Hepatocyte (in vitro differentiated cells): ENCODE measurements around the gene ATP2C2. TPM values are rescaled to one million over a fixed set of nuclear protein-coding genes. Genes with fewer than 3 reads are reported as not detected.

Experiments
- DNase-seq: peaks from one replicate; pipeline ENCODE4 v3.0.0-alpha.2; 2016; ENCODE audit warnings: low spot score
- H2AFZ ChIP-seq: fragments of 200-600 bp; sonication (generic); 2 replicates; pipeline ENCODE4 v1.6.0; 2016; ENCODE audit warnings: antibody characterized with exemption, mild to moderate bottlenecking
- H3K27ac ChIP-seq: fragments of 200-600 bp; sonication (generic); 2 replicates; pipeline ENCODE4 v1.5.1; 2016; ENCODE audit warnings: mild to moderate bottlenecking
- H3K27me3 ChIP-seq: fragments of 200-600 bp; sonication (generic); 2 replicates; pipeline ENCODE4 v1.6.1; 2016
- H3K36me3 ChIP-seq: fragments of 200-600 bp; sonication (generic); replicated peaks from 2 replicates; pipeline ENCODE4 v1.5.1; 2016; ENCODE audit warnings: low read depth; ENCODE audit not compliant: insufficient read depth
- H3K4me1 ChIP-seq: fragments of 200-600 bp; sonication (generic); 2 replicates; pipeline ENCODE4 v1.5.1; 2016; ENCODE audit warnings: mild to moderate bottlenecking, moderate library complexity; ENCODE audit not compliant: insufficient read depth
- H3K4me2 ChIP-seq: fragments of 200-600 bp; sonication (generic); 2 replicates; pipeline ENCODE4 v1.6.0; 2016
- H3K4me3 ChIP-seq: fragments of 200-600 bp; sonication (generic); 2 replicates; pipeline ENCODE4 v1.5.1; 2016; ENCODE audit warnings: mild to moderate bottlenecking
- H3K79me2 ChIP-seq: fragments of 200-600 bp; sonication (generic); 2 replicates; pipeline ENCODE4 v1.6.0; 2017; ENCODE audit warnings: mild to moderate bottlenecking
- H3K9me2 ChIP-seq: fragments of 200-600 bp; sonication (generic); replicated peaks from 2 replicates; pipeline ENCODE4 v1.6.0; 2017; ENCODE audit warnings: mild to moderate bottlenecking; ENCODE audit not compliant: insufficient read depth
- H3K9me3 ChIP-seq: fragments of 200-600 bp; sonication (generic); 2 replicates; pipeline ENCODE4 v1.5.1; 2016; ENCODE audit warnings: low read depth, mild to moderate bottlenecking
- H4K20me1 ChIP-seq: fragments of 200-600 bp; sonication (generic); 2 replicates; pipeline ENCODE4 v1.6.0; 2016; ENCODE audit warnings: mild to moderate bottlenecking; ENCODE audit not compliant: insufficient read depth, poor library complexity, severe bottlenecking
- CTCF ChIP-seq: fragments of 200-600 bp; sonication (generic); IDR thresholded peaks from 2 replicates; pipeline ENCODE4 v1.5.1; 2016; ENCODE audit warnings: antibody characterized with exemption, mild to moderate bottlenecking; ENCODE audit not compliant: poor library complexity
- EZH2 ChIP-seq: fragments of 200-600 bp; sonication (generic); IDR thresholded peaks from 2 replicates; pipeline ENCODE4 v1.6.1; 2016; ENCODE audit warnings: antibody characterized with exemption, mild to moderate bottlenecking, borderline replicate concordance
- EZH2phosphoT487 ChIP-seq: fragments of 200-600 bp; sonication (generic); IDR thresholded peaks from one replicate; pipeline ENCODE4 v1.6.1; 2018; ENCODE audit warnings: antibody characterized with exemption, mild to moderate bottlenecking, low read depth, moderate library complexity; ENCODE audit not compliant: unreplicated experiment, severe bottlenecking
- WGBS: methylation state at CpG from one replicate; pipeline ENCODE4 v1.1.6; 2016; ENCODE audit warnings: low lambda C conversion rate; ENCODE audit errors: missing lambda C conversion rate; 5-methylcytosine and 5-hydroxymethylcytosine counted together
- polyA plus RNA-seq: library from polyadenylated mRNA; unstranded; fragments of >200 nt; fragmentation: Nextera tagmentation; extraction: Ambion mirVana; gene quantifications from 2 replicates; pipeline ENCODE4 v1.2.1, GENCODE V29; 2016
- total RNA-seq: library from RNA; depleted of rRNA; stranded (reverse); fragments of >200 nt; gene quantifications from 2 replicates; pipeline ENCODE4 v1.2.3, GENCODE V29; 2014

The ATP2C2 gene
- total and polyA plus RNA-seq, 2 experiments from 2014 or later: 6.0 to 6.8 TPM

- Histone ChIP-seq H2AFZ (no peak overlapping the region), H3K9me2 (no peaks in the 10 kb centered on the region), H3K36me3 (no peaks in the 10 kb centered on the region), H3K4me2 (no peak overlapping the region), H3K79me2 (no peaks in the 10 kb centered on the region), H3K27me3 (no peaks in the 10 kb centered on the region), H3K4me1 (peaks cover 17% of the 10 kb centered on the region), H4K20me1 (no peaks in the 10 kb centered on the region), H3K4me3 (no peak overlapping the region), H3K27ac (no peak overlapping the region), H3K9me3 (no peaks in the 10 kb centered on the region)
- no peak for DNase-seq
- TF ChIP-seq CTCF: no peak
- no peak for TF ChIP-seq EZH2
- no peak for TF ChIP-seq EZH2phosphoT487
- WGBS: 68% methylated on average over 9 of the region's 9 CpGs
Observed at GRCh38 chr16:84357191-84357651, 11.1 kb upstream of the ATP2C2 start.

GRCh38 chr16:84358601-84359295 lies 9.6 kb upstream of the ATP2C2 start:
- H2AFZ ChIP-seq: no peak overlapping the region
- no peak for DNase-seq
- H3K4me2 ChIP-seq: no peak overlapping the region
- no peak for TF ChIP-seq EZH2phosphoT487
- TF ChIP-seq CTCF: no peak
- no peak for TF ChIP-seq EZH2
- H4K20me1 ChIP-seq: no peaks in the 10 kb centered on the region
- WGBS: 76% methylated on average over 14 of the region's 14 CpGs
- H3K9me3 ChIP-seq: no peaks in the 10 kb centered on the region
- H3K27me3 ChIP-seq: no peaks in the 10 kb centered on the region
- no peaks in the 10 kb centered on the region for H3K79me2 ChIP-seq
- no peak overlapping the region for H3K4me3 ChIP-seq
- H3K9me2 ChIP-seq: no peaks in the 10 kb centered on the region
- H3K4me1 ChIP-seq: peaks cover 17% of the 10 kb centered on the region
- no peaks in the 10 kb centered on the region for H3K36me3 ChIP-seq
- no peak overlapping the region for H3K27ac ChIP-seq

GRCh38 chr16:84359326-84359725 lies 9.0 kb upstream of the ATP2C2 start:
- H3K27me3 ChIP-seq: no peaks in the 10 kb centered on the region
- H4K20me1 ChIP-seq: no peaks in the 10 kb centered on the region
- no peak overlapping the region for H3K4me2 ChIP-seq
- H3K36me3 ChIP-seq: no peaks in the 10 kb centered on the region
- no peak overlapping the region for H3K27ac ChIP-seq
- H3K9me2 ChIP-seq: no peaks in the 10 kb centered on the region
- TF ChIP-seq EZH2: no peak
- TF ChIP-seq EZH2phosphoT487: no peak
- no peak for TF ChIP-seq CTCF
- DNase-seq: no peak
- WGBS: 78% methylated on average over 8 of the region's 8 CpGs
- no peak overlapping the region for H3K4me3 ChIP-seq
- peaks cover 17% of the 10 kb centered on the region for H3K4me1 ChIP-seq
- H2AFZ ChIP-seq: no peak overlapping the region
- no peaks in the 10 kb centered on the region for H3K9me3 ChIP-seq
- no peaks in the 10 kb centered on the region for H3K79me2 ChIP-seq
